Measurements from ENCODE around the gene TMTC1. TPM values are rescaled to one million over a fixed set of nuclear protein-coding genes. Genes with fewer than 3 reads are reported as not detected.

The TMTC1 gene
- total and polyA plus RNA-seq, 2 of the 8 experiments (the other 6 are each of a cell fraction or from before 2014, with no cell fraction given): 15.4 to 20.8 TPM

- no peak overlapping the region for H3K4me2 ChIP-seq (ENCODE audit: insufficient read depth in 1 of 2, low read depth in 2 of 2, low read length in 2 of 2)
- no peaks in the 10 kb centered on the region for H3K27me3 ChIP-seq (replicated peaks in 1 of 4; ENCODE audit: control insufficient read depth in 3 of 4, extremely low read depth in 1 of 4, insufficient read depth in 3 of 4, low read length in 3 of 4)
- no peak overlapping the region for H2BK5ac ChIP-seq (ENCODE audit: low read depth, low read length)
- H3K23me2 ChIP-seq (ENCODE audit: low read depth, low read length): peaks cover 2% of the 10 kb centered on the region; the same call in 1 of the 2 replicates
- TF ChIP-seq SIN3A (conservative IDR thresholded peaks at IDR 0.05 in 1 of 2, IDR thresholded peaks at IDR 0.05 in 1 of 2; ENCODE audit: low read depth in 1 of 2, low read length in 2 of 2): no peak
- TF ChIP-seq CEBPB (IDR thresholded peaks at IDR 0.05; ENCODE audit: low read depth, low read length): no peak
- TF ChIP-seq BCL11A (IDR thresholded peaks at IDR 0.05; ENCODE audit: low read depth in 2 of 2, low read length in 2 of 2): no peak
- TF ChIP-seq TAF1 (IDR thresholded peaks at IDR 0.05; ENCODE audit: low read depth, low read length): no peak
- no peak for TF ChIP-seq HDAC6 (IDR thresholded peaks at IDR 0.05; ENCODE audit: low read depth, low read length)
- no peak for TF ChIP-seq JUN (IDR thresholded peaks at IDR 0.05; ENCODE audit: low read depth, low read length)
- no peak for TF ChIP-seq POLR2AphosphoS5 (IDR thresholded peaks at IDR 0.05; ENCODE audit: low read depth, low read length)
- no peak overlapping the region for H2BK15ac ChIP-seq (ENCODE audit: low read length)
- H3K23ac ChIP-seq (ENCODE audit: insufficient read length): no peak overlapping the region
- H3K56ac ChIP-seq (replicated peaks; ENCODE audit: insufficient read length, low read depth, low read length): no peak overlapping the region
- peaks cover 0 to 9% (median 2%) of the 10 kb centered on the region in 4 experiments; a peak in 3 of 7 replicates for H3K4me1 ChIP-seq (replicated peaks in 1 of 4; ENCODE audit: control insufficient read depth in 3 of 4, insufficient read depth in 4 of 4, low read length in 3 of 4)
- no peak overlapping the region for H3K18ac ChIP-seq (ENCODE audit: extremely low read depth, low read length)
- H4K20me1 ChIP-seq (replicated peaks in 1 of 2; ENCODE audit: control insufficient read depth in 1 of 2, insufficient read depth in 2 of 2, low read length in 2 of 2): no peaks in the 10 kb centered on the region
- no peak overlapping the region for H4K91ac ChIP-seq (replicated peaks; ENCODE audit: insufficient read length, low read length)
- no peak overlapping the region for H2AK5ac ChIP-seq (ENCODE audit: low read depth, low read length)
- ChIA-PET CTCF (ENCODE audit: partially characterized antibody) (interaction anchor here (0.7 kb wide), 1 partner anchor 118 kb away, joined by 3 read pairs; no protein-coding TSS in a partner anchor), POLR2A (ENCODE audit: partially characterized antibody) (no interaction called here)
- DNase-seq (ENCODE audit: low read depth in 1 of 2, low spot score in 2 of 2): no peak
- no peak overlapping the region for H2BK20ac ChIP-seq (ENCODE audit: low read length)
- H2BK12ac ChIP-seq (ENCODE audit: low read depth, low read length): no peak overlapping the region
- no peak for FAIRE-seq
- H3K9ac ChIP-seq (replicated peaks in 1 of 4; ENCODE audit: extremely low read depth in 1 of 4, low read depth in 3 of 4, low read length in 3 of 4): no peak overlapping the region
- H3K9me3 ChIP-seq (ENCODE audit: insufficient read depth in 2 of 2, low read depth in 1 of 2, low read length in 1 of 2): peaks cover 29 to 33% of the 10 kb centered on the region in 2 experiments
- H3K36me3 ChIP-seq (ENCODE audit: control insufficient read depth in 2 of 4, insufficient read depth in 4 of 4, low read length in 3 of 4): peaks cover 0 to 7% (median 0%) of the 10 kb centered on the region in 4 experiments; a peak in 3 of 8 replicates
- no peak overlapping the region for H3K14ac ChIP-seq (ENCODE audit: insufficient read length)
- H3K4ac ChIP-seq (replicated peaks; ENCODE audit: insufficient read length, low read depth, low read length): no peak overlapping the region
- H4K8ac ChIP-seq (ENCODE audit: extremely low read depth, insufficient read depth, low read length): no peak overlapping the region
- 89% methylated on average over 10 of the region's 10 CpGs; no CpG with 5 or more reads in 1 of the 2 experiments for WGBS, 2 experiments (ENCODE audit: extremely low coverage in 1 of 2, insufficient coverage in 1 of 2, insufficient read length in 1 of 2, insufficient replicate concordance in 2 of 2, low coverage in 1 of 2, low lambda C conversion rate in 2 of 2, missing lambda C conversion rate in 1 of 2)
- no peak overlapping the region for H3K27ac ChIP-seq (ENCODE audit: low read depth, low read length)
- no peaks in the 10 kb centered on the region; a peak in 1 of 4 replicates for H3K79me2 ChIP-seq (ENCODE audit: control insufficient read depth in 1 of 2, insufficient read depth in 2 of 2, low read length in 2 of 2)
- H3K79me1 ChIP-seq (ENCODE audit: low read depth, low read length): no peaks in the 10 kb centered on the region
- no peak overlapping the region for H3K4me3 ChIP-seq (ENCODE audit: extremely low read depth in 1 of 4, insufficient read depth in 2 of 4, low read depth in 3 of 4, low read length in 4 of 4)
- no peak overlapping the region for H2BK120ac ChIP-seq (replicated peaks; ENCODE audit: low read depth, low read length)
- H2AFZ ChIP-seq (ENCODE audit: low read length): no peak overlapping the region
- H4K5ac ChIP-seq (ENCODE audit: insufficient read length, low read depth, low read length): no peak overlapping the region
Measured at GRCh38 chr12:29792132-29792531, 8.4 kb upstream of the TMTC1 start.
